ENCODE measurements around the gene WDR35. TPM values are rescaled to one million over a fixed set of nuclear protein-coding genes. Genes with fewer than 3 reads are reported as not detected.

The WDR35 gene
- total and polyA plus RNA-seq, 2 of the 4 experiments (the other 2 are of a cell fraction), result 3.4 to 8.1 TPM

GRCh38 chr2:19898592-19899329 lies 91.1 kb downstream of the WDR35 start:
- peak overlapping the region; percentile 55; the same call in 1 of the 2 replicates for H3K23ac ChIP-seq (ENCODE audit: low read depth, low read length)
- ATAC-seq (ENCODE audit: low read depth) (no peak), DNase-seq (no peak)
- no peak overlapping the region for H4K5ac ChIP-seq (ENCODE audit: low read depth, low read length)
- no peak overlapping the region for H4K8ac ChIP-seq (ENCODE audit: low read depth in 2 of 2, low read length in 2 of 2)
- H2AFZ ChIP-seq (replicated peaks; ENCODE audit: low read length, poor library complexity), result no peak overlapping the region
- peak overlapping the region; percentile 64 for H3K4me2 ChIP-seq (ENCODE audit: low read depth, low read length)
- H3K4me3 ChIP-seq (ENCODE audit: insufficient read depth, low read depth, low read length), result no peak overlapping the region
- dilution Hi-C loops (cut with HindIII; ENCODE audit: low sequenced_read_pairs, unreplicated experiment) (no loop called here), intact Hi-C loops (cut with micrococcal nuclease) (no loop called here), in situ Hi-C loops (cut with MboI; ENCODE audit: low sequenced_read_pairs) (no loop called here)
- H3K14ac ChIP-seq (replicated peaks; ENCODE audit: low read depth, low read length), result no peak overlapping the region
- peaks cover 11% of the 10 kb centered on the region for H3K4me1 ChIP-seq (ENCODE audit: control insufficient read depth, insufficient read depth, low read length)
- no peak overlapping the region for H3K4ac ChIP-seq (ENCODE audit: low read depth, low read length)
- H3K56ac ChIP-seq (ENCODE audit: extremely low read depth, insufficient read depth, low read length), result no peak overlapping the region
- POLR2A ChIA-PET (ENCODE audit: unreplicated experiment), result no interaction called here
- CTCF ChIA-PET, result no interaction called here
- H3K9ac ChIP-seq (ENCODE audit: low read depth, low read length), result no peak overlapping the region
- H2BK20ac ChIP-seq (ENCODE audit: low read depth, low read length), result no peak overlapping the region
- no peaks in the 10 kb centered on the region for H3K27me3 ChIP-seq (ENCODE audit: control insufficient read depth, insufficient read depth, low read length)
- no peak for TF ChIP-seq CHD1 (IDR thresholded peaks at IDR 0.05; ENCODE audit: low read depth, low read length)
- TF ChIP-seq MAZ (IDR thresholded peaks at IDR 0.05; ENCODE audit: borderline replicate concordance, low read depth, low read length), result no peak
- no peak for TF ChIP-seq RCOR1 (IDR thresholded peaks at IDR 0.05; ENCODE audit: insufficient replicate concordance, low read length)
- no peak for TF ChIP-seq CTCF (conservative IDR thresholded peaks at IDR 0.05; ENCODE audit: low read depth, low read length)
- TF ChIP-seq POLR2A (IDR thresholded peaks at IDR 0.05; ENCODE audit: low read depth, low read length), result no peak
- no peak for TF ChIP-seq CEBPB (IDR thresholded peaks at IDR 0.05; ENCODE audit: low read depth, low read length)
- TF ChIP-seq BHLHE40 (IDR thresholded peaks at IDR 0.05; ENCODE audit: low read depth, low read length), result no peak
- no peak for TF ChIP-seq FOS (IDR thresholded peaks at IDR 0.05; ENCODE audit: low read depth, low read length)
- no peak for TF ChIP-seq RFX5 (IDR thresholded peaks at IDR 0.05; ENCODE audit: low read depth, low read length)
- H2BK5ac ChIP-seq (ENCODE audit: low read depth, low read length, poor library complexity, severe bottlenecking), result no peak overlapping the region
- H2AK9ac ChIP-seq (replicated peaks; ENCODE audit: low read depth, low read length, poor library complexity), result no peak overlapping the region
- no peaks in the 10 kb centered on the region for H3K9me3 ChIP-seq (ENCODE audit: control insufficient read depth, insufficient read depth, low read length)
- no peak overlapping the region for H3K27ac ChIP-seq (ENCODE audit: insufficient read depth, low read length)
- H3K36me3 ChIP-seq (ENCODE audit: control insufficient read depth, insufficient read depth, low read length), result peaks cover 3% of the 10 kb centered on the region; the same call in 1 of the 2 replicates
- H3K18ac ChIP-seq (ENCODE audit: low read depth, low read length), result no peak overlapping the region
- H2BK15ac ChIP-seq (ENCODE audit: low read depth, low read length), result no peak overlapping the region
- H2AK5ac ChIP-seq (ENCODE audit: low read depth, low read length), result peak overlapping the region; percentile 27; the same call in 1 of the 2 replicates
- no CpG with 5 or more reads among the region's 7 CpGs for WGBS, 2 experiments (ENCODE audit: extremely low coverage in 2 of 2, insufficient read length in 1 of 2)
- no peak overlapping the region for H4K91ac ChIP-seq (ENCODE audit: insufficient read depth, low read depth, low read length)
- H3K9me1 ChIP-seq (ENCODE audit: insufficient read depth, low read length), result no peaks in the 10 kb centered on the region; the same call in 1 of the 2 replicates
- peaks cover 19 to 44% of the 10 kb centered on the region in 2 experiments for H3K79me1 ChIP-seq (ENCODE audit: low read depth in 1 of 2, low read length in 2 of 2)
- BruUV-seq (replicated peaks), result no TSS peak
- no peak overlapping the region for H2BK120ac ChIP-seq (ENCODE audit: low read depth, low read length)
- peaks cover 10% of the 10 kb centered on the region; the same call in 1 of the 2 replicates for H4K20me1 ChIP-seq (ENCODE audit: insufficient read depth, low read length)
